HL-60 (cell line): ENCODE measurements around the gene DENND4B.

ENCODE experiments used
- DNase-seq, 2 experiments: peaks; one replicate each; pipeline ENCODE4 v3.0.0-alpha.2; 2010 to 2020; ENCODE audit warnings: low read depth in 1 of 2, low spot score in 1 of 2
- H3K27ac ChIP-seq: fragments of 250-450 bp; sonication (Bioruptor Pico); replicated peaks from 2 replicates; pipeline ENCODE4 v1.5.1; 2020; ENCODE audit warnings: mild to moderate bottlenecking, moderate library complexity
- H3K27me3 ChIP-seq: fragments of 250-450 bp; sonication (Bioruptor Pico); 2 replicates; pipeline ENCODE4 v1.5.1; 2021; ENCODE audit warnings: mild to moderate bottlenecking, moderate library complexity; ENCODE audit not compliant: insufficient read depth, poor library complexity, severe bottlenecking
- H3K4me3 ChIP-seq: replicated peaks from 2 replicates; pipeline ENCODE4 v1.5.1; 2011; ENCODE audit warnings: mild to moderate bottlenecking, control low read depth, low read length; ENCODE audit not compliant: insufficient read depth
- CTCF ChIP-seq: IDR thresholded peaks from one replicate; pipeline ENCODE4 v1.5.1; 2011; ENCODE audit warnings: low read length, control low read depth, inconsistent platforms; ENCODE audit not compliant: insufficient read depth
- GABPA ChIP-seq: IDR thresholded peaks from 2 replicates; pipeline ENCODE4 v1.6.1; 2012; ENCODE audit warnings: low read depth
- POLR2AphosphoS5 ChIP-seq: IDR thresholded peaks from 2 replicates; pipeline ENCODE4 v1.6.1; 2012; ENCODE audit warnings: low read depth
- REST ChIP-seq: IDR thresholded peaks from 2 replicates; pipeline ENCODE4 v1.6.1; 2012; ENCODE audit warnings: low read depth; ENCODE audit not compliant: insufficient replicate concordance
- SPI1 ChIP-seq: IDR thresholded peaks from 2 replicates; pipeline ENCODE4 v1.6.1; 2012; ENCODE audit warnings: low read depth, mild to moderate bottlenecking, borderline replicate concordance

Gene DENND4B

GRCh38 chr1:153940756-153941155 is 5.8 kb downstream of the DENND4B start:
- H3K4me3 ChIP-seq: no peak overlapping the region
- no peak overlapping the region for H3K27ac ChIP-seq
- TF ChIP-seq REST: no peak
- TF ChIP-seq GABPA: no peak
- TF ChIP-seq CTCF: no peak
- no peak for TF ChIP-seq POLR2AphosphoS5
- no peak for TF ChIP-seq SPI1
- no peaks in the 10 kb centered on the region for H3K27me3 ChIP-seq
- no peak for DNase-seq

- Histone ChIP-seq H3K4me3 (no peak overlapping the region), H3K27ac (no peak overlapping the region), H3K27me3 (no peaks in the 10 kb centered on the region)
- no peak for DNase-seq
- TF ChIP-seq POLR2AphosphoS5 (no peak), CTCF (no peak), SPI1 (no peak), REST (no peak), GABPA (no peak)
Observed at GRCh38 chr1:153939476-153939875, 7.0 kb downstream of the DENND4B start.

- H3K27me3 ChIP-seq: no peaks in the 10 kb centered on the region
- no peak for DNase-seq
- H3K27ac ChIP-seq: no peak overlapping the region
- TF ChIP-seq CTCF (no peak), GABPA (no peak)
- no peak overlapping the region for H3K4me3 ChIP-seq
Observed at GRCh38 chr1:153938996-153939395, 7.5 kb downstream of the DENND4B start.

- Histone ChIP-seq H3K27ac (no peak overlapping the region), H3K4me3 (no peak overlapping the region), H3K27me3 (no peaks in the 10 kb centered on the region)
- TF ChIP-seq REST (no peak), SPI1 (no peak), POLR2AphosphoS5 (no peak), CTCF (no peak), GABPA (no peak)
- no peak for DNase-seq
Observed at GRCh38 chr1:153937331-153937730, 9.2 kb downstream of the DENND4B start.
